CD4-positive, alpha-beta memory T cell (primary cell): ENCODE measurements around the gene EEF2KMT. TPM values are rescaled to one million over a fixed set of nuclear protein-coding genes. Genes with fewer than 3 reads are reported as not detected.
A peak's percentile ranks its signal among the peaks of the same experiment; 100 is the strongest.
"Not testable (repeated sequence)": the region's sequence is repeated elsewhere in the genome, so short reads cannot be mapped to it uniquely, and the experiment has no call there.

Experiments
- CTCF ChIA-PET: fragments of 350-600 bp; sonication (Branson Sonifier 250); formaldehyde crosslinking; loops from one replicate; lab custom pipeline; 2021; ENCODE audit warnings: inconsistent platforms; ENCODE audit not compliant: partially characterized antibody; lab: Charles Lee
- POLR2A ChIA-PET: fragments of 350-600 bp; sonication (Branson Sonifier 250); formaldehyde crosslinking; loops from one replicate; lab custom pipeline; 2021; ENCODE audit not compliant: partially characterized antibody; lab: Charles Lee
- DNase-seq, 5 donors: peaks; one replicate each; pipeline versions ENCODE4 v3.0.0 to v3.0.0-alpha.2; 2020 to 2022; ENCODE audit warnings: mixed read lengths in 1 of 5
- H3K27ac ChIP-seq: one replicate; pipeline ENCODE4 v1.7.0; 2013; ENCODE audit warnings: low read depth, low read length
- H3K27me3 ChIP-seq: 2 replicates; pipeline ENCODE4 v1.7.0; 2013; ENCODE audit warnings: mild to moderate bottlenecking, low read length, moderate library complexity; ENCODE audit not compliant: insufficient read depth
- H3K36me3 ChIP-seq: 2 replicates; pipeline ENCODE4 v1.7.0; 2013; ENCODE audit warnings: mild to moderate bottlenecking, low read length, moderate library complexity; ENCODE audit not compliant: insufficient read depth
- H3K4me1 ChIP-seq: 2 replicates; pipeline ENCODE4 v1.7.0; 2013; ENCODE audit warnings: mild to moderate bottlenecking, low read length, moderate library complexity; ENCODE audit not compliant: insufficient read depth
- H3K4me3 ChIP-seq, 2 donors: one replicate each; pipeline ENCODE4 v1.7.0; 2013; ENCODE audit warnings: low read length in 2 of 2, mild to moderate bottlenecking in 1 of 2
- H3K9me3 ChIP-seq, 2 donors: one replicate each; pipeline ENCODE4 v1.7.0; 2013; ENCODE audit warnings: low read length in 2 of 2, control low read depth in 1 of 2; ENCODE audit not compliant: control insufficient read depth in 1 of 2
- H3K27ac Mint-ChIP-seq, 7 donors: one replicate each; pipeline ENCODE4 v1.8.0; 2020 to 2021; ENCODE audit warnings: mixed read lengths in 7 of 7, mild to moderate bottlenecking in 6 of 7, inconsistent platforms in 3 of 7, moderate library complexity in 3 of 7
- H3K27me3 Mint-ChIP-seq, 2 donors: one replicate each; pipeline ENCODE4 v1.8.0; 2020 to 2021; ENCODE audit warnings: mixed read lengths in 2 of 2
- H3K36me3 Mint-ChIP-seq, 2 donors: one replicate each; pipeline ENCODE4 v1.8.0; 2020 to 2021; ENCODE audit warnings: mixed read lengths in 2 of 2, inconsistent platforms in 1 of 2, mild to moderate bottlenecking in 1 of 2
- H3K4me1 Mint-ChIP-seq, 4 donors: one replicate each; pipeline ENCODE4 v1.8.0; 2020 to 2021; ENCODE audit warnings: mixed read lengths in 4 of 4, mild to moderate bottlenecking in 1 of 4
- H3K4me3 Mint-ChIP-seq, 8 donors: one replicate each; pipeline ENCODE4 v1.8.0; 2020 to 2021; ENCODE audit warnings: mixed read lengths in 8 of 8, mild to moderate bottlenecking in 7 of 8, moderate library complexity in 6 of 8, inconsistent platforms in 3 of 8
- H3K9me3 Mint-ChIP-seq, 8 donors: one replicate each; pipeline ENCODE4 v1.8.0; 2020 to 2021; ENCODE audit warnings: mixed read lengths in 8 of 8, mild to moderate bottlenecking in 5 of 8, inconsistent platforms in 3 of 8, moderate library complexity in 1 of 8
- intact Hi-C: fragments of 100-400 bp; cut with micrococcal nuclease; formaldehyde crosslinking; loops from one replicate; pipeline ENCODE4 v1.15.1; 2023
- polyA plus RNA-seq, 2 donors: library from polyadenylated mRNA; unstranded; fragments of 300-500 nt; fragmentation: Illumina TruSeq; gene quantifications; one replicate each; pipeline ENCODE4 v1.2.3, GENCODE V29; 2021
- total RNA-seq, 2 experiments: library from RNA; stranded (reverse); gene quantifications; one replicate each; pipeline ENCODE4 v1.2.3, GENCODE V29; 2021

EEF2KMT gene
- total and polyA plus RNA-seq, 4 experiments from 2014 or later = 6.1 to 19.7 (median 12.1) TPM

DNA sequence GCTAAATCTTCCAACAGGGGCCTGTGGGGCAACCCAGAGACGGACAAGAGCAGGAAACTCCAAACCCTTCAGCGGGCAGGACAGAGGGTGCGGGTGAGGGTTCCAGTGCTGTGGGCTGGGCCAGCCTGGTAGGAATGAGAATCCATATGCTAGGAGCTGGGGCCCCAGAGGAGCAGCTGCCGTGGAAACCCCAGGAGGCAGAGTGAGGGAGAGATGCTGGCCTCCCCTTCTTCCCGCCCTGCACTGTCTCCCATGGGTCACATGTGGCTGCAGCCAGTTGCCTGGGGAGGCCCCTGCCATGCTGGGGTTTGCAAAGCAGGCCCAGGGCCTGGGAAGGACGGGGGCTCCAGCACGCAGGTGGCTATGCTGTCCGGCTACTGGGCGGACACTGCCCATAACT is 4.5 kb downstream of the EEF2KMT start:
- POLR2A ChIA-PET, H3K27me3 Mint-ChIP-seq, DNase-seq, H3K27ac ChIP-seq, H3K9me3 Mint-ChIP-seq, H3K9me3 ChIP-seq, H3K36me3 ChIP-seq, H3K4me3 ChIP-seq, H3K27me3 ChIP-seq, H3K27ac Mint-ChIP-seq, H3K4me1 ChIP-seq, H3K4me3 Mint-ChIP-seq: not testable (repeated sequence)
- peaks cover 6 to 21% of the 10 kb centered on the region in 2 donors for H3K36me3 Mint-ChIP-seq
- intact Hi-C loops = loop anchor here (2.0 to 5.0 kb wide), 2 partner anchors 246 to 468 kb away; partner anchors contain the start of genes GLYR1, MGRN1 and UBN1
- CTCF ChIA-PET = interaction anchor here (1.4 to 2.4 kb wide), 3 partner anchors 17 to 40 kb away, joined by 4 to 10 read pairs (median 6); no protein-coding TSS in a partner anchor
- peaks cover 11 to 24% (median 12%) of the 10 kb centered on the region in 4 donors for H3K4me1 Mint-ChIP-seq

DNA sequence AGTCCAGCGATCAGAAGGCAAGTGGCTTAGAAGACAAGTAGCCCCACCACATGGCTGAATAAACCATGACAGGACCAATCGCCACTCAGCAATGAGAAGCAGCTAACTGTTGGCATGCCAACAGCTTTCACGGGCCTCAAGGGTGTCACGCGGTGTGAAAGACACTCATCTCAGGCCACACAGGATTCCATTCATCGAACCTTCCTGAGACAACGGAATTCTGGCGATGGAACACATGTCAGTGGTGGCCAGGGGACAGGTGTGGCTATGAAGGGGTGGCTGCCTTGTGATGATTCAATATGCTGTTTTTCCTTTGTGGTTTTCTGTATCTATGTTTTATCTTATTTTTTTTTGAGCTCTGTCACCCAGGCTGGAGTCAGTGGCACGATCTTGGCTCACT is 7.0 kb downstream of the EEF2KMT start:
- CTCF ChIA-PET, H3K4me1 ChIP-seq, H3K27me3 Mint-ChIP-seq, H3K4me3 Mint-ChIP-seq, H3K4me1 Mint-ChIP-seq, H3K36me3 ChIP-seq, H3K9me3 Mint-ChIP-seq, H3K4me3 ChIP-seq, H3K27ac Mint-ChIP-seq, DNase-seq, H3K27me3 ChIP-seq, POLR2A ChIA-PET, H3K27ac ChIP-seq, H3K9me3 ChIP-seq: not testable (repeated sequence)
- intact Hi-C loops = loop anchor here (5.0 kb wide), 1 partner anchor 243 kb away; the partner anchor contains the start of genes GLYR1 and UBN1
- H3K36me3 Mint-ChIP-seq = peaks cover 7 to 29% of the 10 kb centered on the region in 2 donors

- H3K4me3 Mint-ChIP-seq, CTCF ChIA-PET, H3K4me1 ChIP-seq, H3K9me3 Mint-ChIP-seq, H3K36me3 ChIP-seq, H3K4me1 Mint-ChIP-seq, H3K9me3 ChIP-seq, H3K27me3 Mint-ChIP-seq, H3K4me3 ChIP-seq, POLR2A ChIA-PET, DNase-seq, H3K27ac ChIP-seq, H3K27me3 ChIP-seq: not testable (repeated sequence)
- Mint-ChIP-seq H3K36me3 (peaks cover 8 to 34% of the 10 kb centered on the region in 2 donors), H3K27ac (peak overlapping the region in 1 of 7 donors; percentile 22)
- intact Hi-C loops = loop anchor here (5.0 kb wide), 1 partner anchor 243 kb away; the partner anchor contains the start of genes GLYR1 and UBN1
Measured at GRCh38 chr16:5089911-5090555, 7.6 kb downstream of the EEF2KMT start.

GRCh38 chr16:5088936-5089335 is 8.7 kb downstream of the EEF2KMT start:
- H3K4me3 Mint-ChIP-seq, H3K9me3 ChIP-seq, H3K9me3 Mint-ChIP-seq, H3K4me3 ChIP-seq, POLR2A ChIA-PET, H3K27ac ChIP-seq, H3K27ac Mint-ChIP-seq, DNase-seq, H3K4me1 Mint-ChIP-seq, H3K27me3 Mint-ChIP-seq, H3K36me3 ChIP-seq, H3K4me1 ChIP-seq, intact Hi-C loops, CTCF ChIA-PET, H3K27me3 ChIP-seq: not testable (repeated sequence)
- peaks cover 13 to 43% of the 10 kb centered on the region in 2 donors for H3K36me3 Mint-ChIP-seq

DNA sequence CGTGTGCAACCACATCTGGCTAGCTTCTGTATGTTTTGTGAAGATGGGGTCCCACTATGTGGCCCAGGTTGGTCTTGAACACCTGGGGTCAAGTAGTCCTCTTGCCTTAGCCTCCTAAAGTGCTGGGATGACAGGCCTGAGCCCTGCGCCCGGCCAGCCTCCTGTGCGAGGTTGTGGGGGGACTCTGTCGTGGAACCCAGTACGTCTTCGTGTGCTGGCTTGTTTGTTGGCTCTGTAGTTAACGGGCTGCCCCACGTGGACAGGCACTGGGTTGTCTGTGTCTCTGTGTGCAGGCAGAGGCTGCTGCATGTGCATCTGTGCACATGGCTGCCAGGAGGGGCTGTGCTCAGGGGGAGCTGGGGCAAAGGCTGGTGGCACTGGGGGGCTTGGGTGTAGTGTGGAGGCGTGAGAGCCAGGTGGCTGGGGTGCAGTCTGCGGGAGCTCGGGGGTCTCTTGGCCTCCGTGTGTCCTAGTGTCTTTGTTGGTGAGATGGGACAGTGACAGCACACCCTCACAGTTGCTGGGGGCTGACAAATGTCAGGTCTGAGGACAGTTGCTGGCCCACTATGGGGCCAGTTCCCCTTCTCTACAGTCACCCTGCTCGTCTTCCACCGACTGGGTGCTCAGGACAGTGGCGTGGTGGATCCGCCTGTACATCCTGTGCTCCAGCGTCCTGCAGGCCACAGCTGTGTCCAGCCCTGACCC is 9.4 kb downstream of the EEF2KMT start:
- CTCF ChIA-PET, H3K4me1 Mint-ChIP-seq, DNase-seq, H3K9me3 ChIP-seq, intact Hi-C loops, H3K27me3 ChIP-seq, H3K36me3 ChIP-seq, H3K4me3 Mint-ChIP-seq, H3K27ac ChIP-seq, H3K4me3 ChIP-seq, H3K27me3 Mint-ChIP-seq, H3K4me1 ChIP-seq, H3K9me3 Mint-ChIP-seq, POLR2A ChIA-PET: not testable (repeated sequence)
- peak overlapping the region in 2 of 7 donors; percentile 22 to 47 for H3K27ac Mint-ChIP-seq
- H3K36me3 Mint-ChIP-seq = peaks cover 13 to 45% of the 10 kb centered on the region in 2 donors

GRCh38 chr16:5085716-5086115 is 11.9 kb downstream of the EEF2KMT start:
- H3K27me3 ChIP-seq, H3K27me3 Mint-ChIP-seq, H3K4me3 ChIP-seq, H3K4me3 Mint-ChIP-seq, DNase-seq, H3K9me3 Mint-ChIP-seq, H3K4me1 Mint-ChIP-seq, H3K9me3 ChIP-seq, H3K27ac ChIP-seq, intact Hi-C loops, H3K4me1 ChIP-seq, POLR2A ChIA-PET, H3K36me3 ChIP-seq: not testable (repeated sequence)
- H3K27ac Mint-ChIP-seq = peak overlapping the region in 4 of 7 donors; percentile 27 to 53 (median 43)
- peaks cover 12 to 52% of the 10 kb centered on the region in 2 donors for H3K36me3 Mint-ChIP-seq
- CTCF ChIA-PET = interaction anchor here (1.5 to 2.0 kb wide), 3 partner anchors 10 to 28 kb away, joined by 3 to 7 read pairs (median 7); partner anchors contain the start of gene ALG1

DNA sequence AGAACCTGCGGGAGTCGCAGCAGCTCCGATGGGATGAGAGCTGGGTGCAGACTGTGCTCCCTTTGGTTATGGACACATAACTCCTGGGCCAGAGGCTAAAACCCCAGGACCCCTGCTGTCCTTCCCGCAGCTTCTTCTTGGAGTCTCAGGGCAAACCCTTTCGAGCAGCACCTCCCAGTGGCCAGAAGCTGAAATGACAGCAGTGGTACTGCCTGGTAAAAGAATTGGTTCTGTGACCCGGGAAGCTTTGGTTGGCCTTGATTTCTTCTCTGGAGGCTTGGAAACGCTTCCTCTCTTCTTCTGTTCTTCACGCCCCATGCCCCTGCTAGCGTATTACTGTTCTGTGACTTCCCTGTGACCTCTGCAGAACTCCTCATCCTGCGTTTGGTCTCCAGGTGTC is 12.8 kb downstream of the EEF2KMT start:
- H3K27ac Mint-ChIP-seq = peak overlapping the region in 3 of 7 donors; percentile 36 to 70 (median 68)
- CTCF ChIA-PET = interaction anchor here (0.8 to 1.6 kb wide), 4 partner anchors 9 to 384 kb away, joined by 3 to 9 read pairs (median 3); no protein-coding TSS in a partner anchor
- peaks cover 12 to 47% of the 10 kb centered on the region in 2 donors for H3K36me3 Mint-ChIP-seq
- intact Hi-C loops, H3K27ac ChIP-seq, H3K4me3 ChIP-seq, H3K4me1 Mint-ChIP-seq, H3K27me3 Mint-ChIP-seq, H3K36me3 ChIP-seq, H3K4me3 Mint-ChIP-seq, H3K9me3 ChIP-seq, POLR2A ChIA-PET, H3K27me3 ChIP-seq, H3K9me3 Mint-ChIP-seq, H3K4me1 ChIP-seq: not testable (repeated sequence)
- peak; percentile 43 to 58 (median 51) for DNase-seq
